Amniotic epithelial cell (primary cell): ENCODE results near the gene PRKAA1.
"Not testable (repeated sequence)": the region's sequence is repeated elsewhere in the genome, so short reads cannot be mapped to it uniquely, and the experiment has no call there.

Experiments used
- DNase-seq: peaks from one replicate; pipeline ENCODE4 v3.0.0-alpha.2; 2010; ENCODE audit warnings: low read depth

The PRKAA1 gene

DNA sequence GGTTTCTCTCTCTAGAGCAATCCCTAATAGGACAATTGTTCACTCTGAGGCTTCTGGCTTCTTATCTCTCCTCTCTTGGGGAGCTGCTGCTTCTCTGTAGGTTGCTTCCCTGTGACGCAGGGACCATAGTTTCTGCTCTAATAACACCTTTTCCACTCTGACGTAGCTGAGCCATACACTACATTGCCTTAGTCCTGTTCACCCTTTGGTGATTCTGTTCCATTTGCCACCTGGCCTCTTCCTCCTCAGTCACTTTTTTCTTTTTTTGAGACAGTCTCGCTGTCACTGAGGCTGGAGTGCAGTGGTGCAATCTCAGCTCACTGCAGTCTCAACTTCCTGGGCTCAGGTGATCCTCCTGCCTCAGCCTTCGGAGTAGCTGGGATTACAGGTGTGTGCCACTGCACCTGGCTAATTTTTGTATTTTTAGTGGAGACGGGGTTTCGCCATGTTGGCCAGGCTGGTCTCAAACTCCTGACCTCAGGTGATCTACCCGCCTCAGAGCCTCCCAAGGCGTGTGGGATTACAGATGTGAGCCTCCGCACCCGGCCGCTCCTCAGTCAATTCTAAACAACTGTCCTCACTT is 27.4 kb upstream of the PRKAA1 start:
- DNase-seq, result not testable (repeated sequence)

DNA sequence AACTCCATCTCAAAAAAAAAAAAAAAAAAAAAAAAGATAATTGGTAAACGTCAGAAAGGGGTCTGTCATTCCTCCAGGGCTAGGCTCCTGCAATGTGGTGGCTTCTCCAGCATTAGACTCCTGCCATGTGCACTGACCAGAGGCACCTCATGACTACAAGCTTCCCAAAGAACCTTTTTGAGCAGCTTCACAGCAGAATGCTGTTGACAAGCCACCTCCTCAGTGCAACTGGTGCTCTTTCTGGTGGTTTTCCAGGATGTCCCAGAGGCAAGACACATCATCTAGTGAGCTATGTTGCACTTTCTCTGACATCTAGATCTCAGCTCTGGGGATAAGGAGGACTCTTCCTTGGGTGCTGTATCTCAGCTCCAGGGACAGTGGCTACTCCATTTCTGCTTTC is 25.3 kb upstream of the PRKAA1 start:
- no peak for DNase-seq

DNA sequence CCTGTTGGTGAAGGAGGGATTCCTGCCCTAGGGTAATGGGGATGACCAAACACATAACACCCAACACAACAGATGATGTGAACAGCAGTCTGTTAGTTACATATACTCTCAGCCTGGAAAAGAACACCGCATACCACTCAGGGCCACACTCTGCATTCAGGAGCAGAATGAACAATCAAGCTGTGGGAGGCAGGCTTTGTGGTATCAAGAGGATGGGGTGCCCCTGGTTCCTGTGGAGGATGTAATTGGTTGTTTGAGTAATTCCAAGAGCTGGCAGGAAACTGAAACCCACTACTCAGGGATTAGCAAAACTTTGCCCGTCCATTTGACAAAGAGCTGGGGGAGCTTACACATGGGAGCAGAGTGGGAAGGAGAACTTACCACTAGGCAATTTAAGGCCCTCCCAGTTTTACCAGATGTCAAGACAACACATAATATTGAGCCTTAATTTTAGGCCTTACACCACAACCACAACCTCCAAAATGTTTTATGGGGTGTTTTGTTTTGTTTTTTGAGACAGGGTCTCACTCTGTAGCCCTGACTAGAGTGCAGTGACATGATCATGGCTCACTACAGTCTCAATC is 15.6 kb upstream of the PRKAA1 start:
- DNase-seq, result no peak

DNA sequence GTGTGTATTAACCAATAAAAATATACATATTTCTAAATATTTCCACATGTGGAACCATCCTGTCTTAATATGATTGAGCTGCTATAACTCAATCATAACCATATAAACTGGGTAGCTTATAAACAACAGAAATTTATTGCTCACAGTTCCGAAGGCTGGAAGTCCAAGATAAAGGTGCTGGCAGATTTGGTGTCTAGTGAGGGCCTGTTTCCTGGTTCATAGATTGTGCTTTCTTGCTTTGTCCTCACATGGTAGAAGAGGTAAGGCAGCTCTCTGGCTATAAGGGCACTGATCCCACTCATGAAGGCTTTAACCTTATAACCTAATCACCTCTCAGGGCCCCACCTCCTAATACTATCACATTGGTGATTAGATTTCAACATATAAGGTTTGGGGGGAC is 14.0 kb upstream of the PRKAA1 start:
- DNase-seq, result no peak

DNA sequence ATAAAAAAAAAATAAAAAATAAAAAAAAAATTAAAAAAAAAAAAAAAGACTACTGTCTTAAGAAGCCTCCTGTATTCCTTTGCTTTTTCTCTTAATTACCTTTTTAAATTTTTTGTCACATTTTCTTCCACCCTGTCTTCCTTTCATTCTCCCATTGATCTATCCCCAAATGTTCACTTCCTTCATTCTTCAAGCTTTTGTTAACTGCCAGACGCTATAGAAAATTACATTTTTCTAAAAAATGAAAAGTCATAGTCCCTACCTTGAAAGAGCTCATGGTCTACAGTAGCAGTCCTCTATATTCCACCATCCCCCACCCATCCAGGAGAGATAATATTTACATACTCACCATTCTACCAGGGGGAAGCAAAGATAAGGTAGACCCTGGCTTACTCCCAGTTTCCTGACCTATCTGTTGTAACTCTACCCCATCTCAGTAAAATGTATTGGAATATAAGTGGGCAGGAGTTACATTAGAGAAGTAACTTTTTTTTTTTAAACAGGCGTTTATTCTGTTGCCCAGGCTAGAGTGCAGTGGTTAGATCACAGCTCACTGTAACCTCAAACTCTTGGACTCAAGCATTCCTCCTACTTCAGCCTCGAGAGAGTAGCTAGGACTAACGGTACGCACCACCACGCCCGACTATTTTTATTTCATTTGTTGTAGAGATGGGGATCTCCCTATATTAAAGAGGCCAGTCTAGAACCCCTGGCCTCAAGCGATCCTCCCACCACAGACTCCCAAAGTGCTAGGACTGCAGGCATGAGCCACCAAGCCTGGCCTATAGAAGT is 3.8 kb upstream of the PRKAA1 start:
- no peak for DNase-seq

DNA sequence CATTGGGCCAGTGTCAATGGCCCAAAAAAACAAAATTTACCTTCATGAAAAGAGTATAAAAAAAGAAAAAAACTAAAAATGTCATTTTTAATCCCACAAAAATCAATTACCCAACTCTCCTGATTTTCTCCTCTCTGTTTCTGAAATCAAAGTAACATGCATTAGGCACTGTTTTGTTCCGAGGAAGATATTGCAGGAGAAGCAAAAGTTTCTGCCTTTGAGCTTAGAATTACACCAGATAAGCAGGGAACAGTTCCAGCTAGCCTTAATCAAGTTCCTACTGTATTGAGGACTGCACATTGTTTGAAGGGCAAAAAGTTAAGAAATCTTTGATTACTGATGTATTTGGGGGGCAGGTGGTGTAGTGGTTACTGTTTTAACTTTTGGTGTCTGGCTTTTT is 1.1 kb upstream of the PRKAA1 start:
- DNase-seq, result no peak

DNA sequence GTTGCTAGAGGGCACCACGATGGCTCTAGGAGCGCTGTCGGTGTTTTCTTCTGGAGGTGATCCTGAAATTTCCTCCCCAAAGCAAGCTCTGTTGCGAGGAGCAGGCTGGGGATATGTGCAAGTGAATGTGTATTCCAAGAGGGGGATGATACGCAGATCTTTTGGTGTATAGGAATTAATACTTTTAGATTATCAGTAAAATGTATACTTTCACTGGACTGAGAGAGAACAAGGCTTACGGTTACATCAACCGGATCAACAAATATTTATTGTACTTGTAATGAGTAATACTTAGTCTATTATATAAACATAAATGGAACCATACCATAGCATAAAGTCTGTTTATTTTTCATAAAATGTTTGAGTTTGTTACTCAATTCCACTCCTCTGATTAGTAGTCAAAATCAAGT is 632 bp upstream of the PRKAA1 start:
- DNase-seq, result no peak

DNA sequence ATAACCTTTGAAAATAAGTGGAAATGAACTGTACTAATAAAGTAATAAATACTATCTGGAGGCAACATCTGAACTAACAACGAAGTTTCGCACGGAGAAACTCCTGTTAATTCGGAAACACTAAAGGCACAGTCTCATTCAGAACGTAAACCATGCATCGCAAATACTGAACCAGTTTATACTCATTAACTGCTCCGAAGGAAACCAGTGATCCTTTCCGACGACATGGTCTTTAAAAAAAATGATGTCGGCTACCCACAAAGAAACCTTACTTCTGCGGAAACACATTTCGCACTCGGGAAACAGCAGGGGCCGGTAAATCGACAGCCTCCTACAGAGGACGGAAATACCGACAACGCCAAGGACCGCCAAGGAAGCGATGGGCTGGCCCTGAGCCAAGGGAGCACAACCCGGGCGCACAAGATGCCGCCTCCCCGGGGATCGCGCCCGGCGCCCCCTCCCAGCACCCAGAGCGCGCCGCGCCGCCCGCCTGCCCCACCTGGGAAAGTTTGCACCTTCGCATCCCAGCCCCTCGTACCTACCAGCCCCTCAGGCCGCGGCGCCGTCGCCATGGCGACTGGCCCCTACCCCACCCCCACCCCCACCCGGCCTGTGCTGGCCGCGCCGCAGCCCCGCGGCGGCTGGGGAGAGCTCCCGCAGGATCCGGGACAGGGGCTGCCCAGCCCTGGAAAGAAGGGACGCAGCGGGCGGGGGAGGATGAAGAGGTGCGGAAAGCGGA is 732 bp downstream of the PRKAA1 start:
- peak; percentile 58 for DNase-seq

DNA sequence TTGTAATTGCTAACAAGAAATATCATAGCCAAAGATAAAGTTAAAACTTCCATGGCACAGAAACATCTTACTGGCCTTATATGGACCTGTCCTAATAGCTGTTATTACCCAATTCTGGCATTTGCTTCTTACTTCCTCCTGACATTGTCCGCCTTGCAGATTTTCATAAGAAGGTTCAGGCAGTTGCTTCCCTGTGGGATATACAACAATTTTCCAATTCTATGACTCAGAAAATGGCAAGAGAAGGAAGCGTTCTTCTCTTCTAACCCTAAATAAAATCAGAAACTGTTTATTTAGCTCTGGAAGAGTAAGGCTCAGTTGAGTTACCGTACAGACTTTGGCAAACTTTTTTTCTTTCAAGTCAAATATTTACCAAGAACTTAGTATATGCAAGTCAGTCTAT is 1.7 kb downstream of the PRKAA1 start:
- DNase-seq, result peak; percentile 80

DNA sequence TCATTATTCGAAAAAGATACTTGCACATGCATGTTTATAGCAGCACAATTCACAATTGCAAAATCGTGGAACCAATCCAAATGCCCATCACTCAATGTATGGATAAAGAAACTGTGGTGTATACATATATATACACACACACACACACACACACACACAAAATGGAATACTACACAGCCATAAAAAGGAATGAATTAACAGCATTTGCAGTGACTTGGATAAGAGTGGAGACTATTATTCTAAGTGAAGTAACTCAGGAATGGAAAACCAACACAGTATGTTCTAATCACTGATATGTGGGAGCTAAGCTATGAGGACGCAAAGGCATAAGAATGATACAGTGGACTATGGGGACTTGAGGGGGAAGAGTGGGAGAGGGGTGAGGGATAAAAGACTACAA is 3.3 kb downstream of the PRKAA1 start:
- DNase-seq, result not testable (repeated sequence)

DNA sequence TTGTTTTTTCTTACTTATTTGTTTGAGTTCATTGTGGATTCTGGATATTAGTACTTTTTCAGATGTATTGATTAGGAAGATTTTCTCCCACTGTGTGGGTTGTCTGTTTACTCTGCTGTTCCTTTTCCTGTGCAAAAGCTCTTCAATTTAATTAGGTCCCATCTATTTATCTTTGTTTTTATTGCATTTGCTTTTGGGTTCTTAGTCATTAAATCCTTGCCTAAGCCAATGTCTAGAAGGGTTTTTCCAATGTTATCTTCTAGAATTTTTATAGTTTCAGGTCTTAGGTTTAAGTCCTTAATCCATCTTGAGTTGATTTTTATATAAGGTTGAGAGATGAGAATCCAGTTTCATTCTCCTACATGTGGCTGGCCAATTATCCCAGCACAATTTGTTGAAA is 3.8 kb downstream of the PRKAA1 start:
- not testable (repeated sequence) for DNase-seq

DNA sequence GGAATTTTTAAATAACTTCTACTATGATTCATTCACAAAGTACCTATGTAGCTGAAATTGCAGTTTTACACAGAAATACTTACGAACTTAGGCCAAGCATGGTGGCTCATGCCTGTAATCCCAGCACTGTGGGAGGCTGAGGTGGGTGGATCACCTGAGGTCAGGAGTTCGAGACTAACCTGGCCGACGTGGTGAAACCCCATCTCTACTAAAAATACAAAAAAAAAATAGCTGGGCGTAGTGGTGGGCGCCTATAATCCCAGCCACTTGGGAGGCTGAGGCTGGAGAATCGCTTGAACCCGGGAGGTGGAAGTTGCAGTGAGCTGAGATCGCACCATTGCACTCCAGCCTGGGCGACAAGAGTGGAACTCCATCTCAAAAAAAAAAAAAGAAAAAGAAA is 5.5 kb downstream of the PRKAA1 start:
- DNase-seq, result not testable (repeated sequence)

DNA sequence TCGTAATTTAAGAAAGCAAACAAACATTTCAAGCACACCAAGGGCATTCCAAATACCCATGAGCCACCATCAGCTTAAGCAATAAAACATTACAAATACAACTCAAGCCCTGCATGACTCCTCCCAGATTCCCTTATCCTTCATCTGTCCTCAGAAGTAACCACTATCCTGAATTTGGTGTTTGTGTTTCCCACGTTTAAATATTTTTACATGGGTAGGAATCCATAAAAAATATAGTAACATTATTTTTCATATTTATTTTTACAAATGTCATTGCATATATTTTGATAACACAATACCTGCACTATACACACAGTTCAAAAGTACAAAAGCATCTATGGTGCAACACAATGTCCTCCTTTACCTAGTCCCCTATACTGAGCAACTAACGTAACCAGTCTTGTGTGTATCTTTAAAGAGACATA is 6.4 kb downstream of the PRKAA1 start:
- peak; percentile 51 for DNase-seq

DNA sequence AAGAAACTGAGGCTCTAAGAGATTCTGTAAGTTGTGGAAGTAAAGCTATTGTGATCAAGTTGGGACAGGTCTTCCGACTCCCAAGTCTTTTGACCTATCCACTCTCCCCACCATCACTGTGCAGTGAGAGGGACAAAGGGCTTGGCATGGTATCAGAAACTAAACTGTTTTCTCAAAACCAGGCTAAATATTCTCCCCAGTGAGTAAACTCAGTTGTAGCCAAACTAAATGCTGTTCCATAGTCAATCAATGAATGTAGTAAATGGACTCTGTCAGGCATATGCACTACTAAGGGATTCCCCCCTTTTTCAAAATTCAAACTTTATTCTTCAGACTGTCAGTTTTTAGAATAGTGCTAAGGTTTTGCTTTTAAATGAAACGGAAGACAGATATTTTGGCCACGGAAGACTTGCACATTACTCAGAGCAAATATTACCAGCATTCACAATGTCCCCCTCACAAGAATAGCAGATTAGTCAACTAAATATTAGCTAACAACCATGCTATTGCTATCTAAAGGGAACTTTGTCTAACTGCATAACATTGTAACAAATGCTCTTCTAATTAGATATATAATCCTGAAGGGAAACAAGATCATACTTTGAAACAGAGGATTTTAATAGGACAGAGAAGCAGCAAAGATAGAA is 7.1 kb downstream of the PRKAA1 start:
- no peak for DNase-seq

DNA sequence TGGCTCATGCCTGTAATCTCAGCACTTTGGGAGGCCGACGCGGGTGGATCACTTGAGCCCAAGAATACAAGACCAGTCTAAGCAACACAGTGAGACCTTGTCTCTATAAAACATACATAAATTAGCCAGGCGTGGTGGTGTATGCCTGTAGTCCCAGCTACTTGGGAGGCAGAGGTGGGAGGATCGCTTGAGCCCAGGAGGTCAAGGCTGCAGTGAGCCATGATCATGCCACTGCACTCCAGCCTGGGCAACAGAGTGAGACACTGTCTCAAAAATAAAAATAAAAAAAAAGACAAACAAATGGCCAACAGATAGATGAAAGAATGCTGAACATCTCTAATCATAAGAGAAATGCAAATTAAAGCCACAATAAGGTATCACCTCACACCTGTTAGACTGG is 9.2 kb downstream of the PRKAA1 start:
- not testable (repeated sequence) for DNase-seq

DNA sequence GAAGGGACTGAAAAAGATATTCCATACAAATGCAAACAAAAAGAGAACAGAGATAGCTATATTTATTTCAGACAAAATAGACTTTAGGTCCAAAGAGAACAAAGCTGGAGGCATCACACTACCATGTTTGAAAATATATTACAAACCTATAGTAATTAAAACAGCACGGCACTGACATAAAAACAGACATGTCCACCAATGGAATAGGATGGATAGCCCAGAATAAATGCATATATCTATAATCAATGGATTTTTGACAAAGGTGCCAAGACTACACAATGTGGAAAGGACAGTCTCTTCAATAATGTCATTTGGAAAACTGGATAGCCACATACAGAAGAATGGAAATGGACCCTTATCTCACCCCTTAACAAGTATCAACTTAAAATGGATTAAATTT is 10.2 kb downstream of the PRKAA1 start:
- DNase-seq, result no peak

DNA sequence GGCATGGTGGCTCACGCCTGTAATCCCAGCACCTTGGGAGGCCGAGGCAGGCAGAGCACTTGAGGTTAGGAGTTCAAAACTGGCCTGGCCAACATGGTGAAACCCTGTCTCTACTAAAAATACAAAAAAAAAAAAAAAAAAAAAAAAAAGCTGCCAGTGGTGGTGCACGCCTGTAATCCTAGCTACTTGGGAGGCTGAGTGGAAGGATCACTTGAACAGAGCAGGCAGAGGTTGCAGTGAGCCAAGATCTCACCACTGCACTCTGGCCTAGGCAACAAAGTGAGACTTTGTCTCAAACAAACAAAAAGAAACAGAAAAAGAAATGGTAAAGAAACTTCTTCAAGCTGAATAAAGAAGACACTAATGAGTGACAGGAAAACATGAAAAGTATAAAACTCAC is 11.5 kb downstream of the PRKAA1 start:
- DNase-seq, result not testable (repeated sequence)

DNA sequence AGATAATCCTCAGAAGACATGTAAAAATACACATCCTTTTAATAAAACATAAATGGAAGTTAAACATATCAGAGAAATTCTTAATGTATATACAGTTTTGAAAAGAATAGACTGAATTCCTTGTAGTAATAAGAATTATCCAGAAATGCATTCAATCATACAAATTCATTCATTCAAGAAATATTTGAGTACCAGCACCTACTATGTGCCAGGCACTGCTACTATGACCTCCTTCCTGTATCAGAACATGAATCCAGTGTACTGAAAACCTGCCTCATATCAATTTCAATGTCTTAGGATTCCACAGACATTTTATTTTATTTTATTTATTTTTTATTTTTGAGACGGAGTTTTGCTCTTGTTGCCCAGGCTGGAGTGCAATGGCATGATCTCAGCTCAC is 13.3 kb downstream of the PRKAA1 start:
- DNase-seq, result no peak

DNA sequence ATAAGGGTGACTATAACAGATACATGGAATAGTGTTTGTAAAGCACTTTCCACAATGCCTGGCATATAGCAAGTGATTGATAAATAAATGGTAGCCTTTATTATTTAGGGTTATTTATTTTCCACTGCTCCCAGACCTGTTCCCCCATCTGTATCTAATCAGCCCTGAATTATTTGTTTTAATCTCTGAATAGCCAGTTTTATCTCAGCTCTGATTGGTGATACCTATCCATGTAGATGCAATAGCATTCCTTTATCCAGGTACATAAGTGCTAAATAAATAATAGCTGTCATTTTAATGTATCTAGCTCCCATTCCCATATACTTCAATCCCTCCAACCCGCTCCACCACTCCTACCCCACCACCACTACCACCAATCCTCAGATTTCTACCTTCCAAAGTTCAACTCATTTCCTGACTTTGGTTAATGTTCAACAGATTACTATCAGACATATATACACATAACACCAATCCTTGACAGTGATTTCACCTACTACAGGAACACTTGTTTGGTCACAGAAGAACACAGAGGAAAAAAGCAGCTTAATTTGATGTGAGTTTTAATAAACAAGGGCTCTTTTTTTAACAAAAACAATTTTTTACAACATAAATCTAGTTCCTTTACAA is 14.0 kb downstream of the PRKAA1 start:
- no peak for DNase-seq

DNA sequence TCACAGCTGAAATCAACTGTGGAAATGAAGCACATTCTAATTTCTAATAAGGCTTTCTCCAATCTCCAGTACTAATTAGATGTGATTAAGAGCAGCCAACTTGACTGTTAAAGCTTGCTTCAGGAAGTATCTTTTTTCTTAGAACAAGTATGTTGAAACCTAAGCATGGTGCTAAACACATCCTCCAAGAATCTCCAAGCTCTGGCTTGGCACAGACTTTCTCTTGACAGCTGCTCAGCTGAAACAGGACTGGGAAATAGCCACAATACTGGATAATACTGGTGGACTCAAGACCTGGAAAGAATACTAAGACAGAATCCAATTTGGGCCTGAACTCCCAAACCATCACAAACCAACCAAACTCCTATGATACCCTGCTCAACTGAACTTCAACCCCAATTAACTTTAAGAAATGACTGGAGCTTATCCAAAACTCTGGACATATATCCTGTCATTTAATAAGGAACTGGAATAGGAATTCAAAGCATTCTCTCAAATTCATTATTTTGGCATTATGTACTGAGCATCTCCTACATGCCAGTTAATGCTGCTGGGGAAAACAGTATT is 16.2 kb downstream of the PRKAA1 start:
- DNase-seq, result peak; percentile 83

DNA sequence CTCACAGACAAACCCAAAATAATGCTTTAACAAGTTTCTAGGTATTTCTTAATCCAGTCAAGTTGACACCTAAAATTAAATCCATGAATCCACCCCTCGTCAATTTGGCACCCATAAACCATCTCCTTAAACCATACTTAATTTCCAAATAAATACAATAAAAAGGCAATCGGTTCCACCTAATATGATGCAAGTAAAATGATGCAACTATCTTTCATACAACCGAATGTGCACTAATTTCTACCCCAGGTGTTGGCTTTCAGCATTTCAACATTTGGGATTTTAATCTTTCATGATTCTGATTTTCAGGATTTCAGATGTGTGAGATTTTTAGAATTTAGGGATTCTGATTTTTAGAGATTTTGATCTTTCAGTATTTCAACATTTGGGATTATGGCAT is 17.3 kb downstream of the PRKAA1 start:
- DNase-seq, result no peak
